ENCODE results near the gene GRIK4.

The GRIK4 gene

GRCh38 chr11:120827820-120828219, 316.3 kb downstream of the GRIK4 start:
- DNase-seq (ENCODE audit: low read depth, low spot score), result no peak

GRCh38 chr11:120828847-120829246, 317.3 kb downstream of the GRIK4 start:
- TF ChIP-seq CTCF (IDR thresholded peaks at IDR 0.05; ENCODE audit: low read depth, low read length), result no peak
- in situ Hi-C loops (cut with HindIII; ENCODE audit: low sequenced_read_pairs), result no loop called here
- H3K4me3 ChIP-seq (ENCODE audit: low read depth, low read length), result no peak overlapping the region
- no peak for DNase-seq (ENCODE audit: low read depth, low spot score)

More at GRCh38 chr11:120827820-120828219, 316.3 kb downstream of the GRIK4 start:
- no peak overlapping the region for H3K4me3 ChIP-seq (ENCODE audit: low read depth, low read length)
- in situ Hi-C loops (cut with HindIII; ENCODE audit: low sequenced_read_pairs), result no loop called here
- no peak for TF ChIP-seq CTCF (IDR thresholded peaks at IDR 0.05; ENCODE audit: low read depth, low read length)

GRCh38 chr11:120830085-120830620, 318.6 kb downstream of the GRIK4 start:
- in situ Hi-C loops (cut with HindIII; ENCODE audit: low sequenced_read_pairs), result no loop called here
- TF ChIP-seq CTCF (IDR thresholded peaks at IDR 0.05; ENCODE audit: low read depth, low read length), result no peak
- DNase-seq (ENCODE audit: low read depth, low spot score), result no peak
- H3K4me3 ChIP-seq (ENCODE audit: low read depth, low read length), result no peak overlapping the region

GRCh38 chr11:120832481-120833238, 321.1 kb downstream of the GRIK4 start:
- in situ Hi-C loops (cut with HindIII; ENCODE audit: low sequenced_read_pairs), result no loop called here
- no peak overlapping the region for H3K4me3 ChIP-seq (ENCODE audit: low read depth, low read length)
- DNase-seq (ENCODE audit: low read depth, low spot score), result no peak
- TF ChIP-seq CTCF (IDR thresholded peaks at IDR 0.05; ENCODE audit: low read depth, low read length), result no peak

GRCh38 chr11:120834686-120835210, 323.2 kb downstream of the GRIK4 start:
- in situ Hi-C loops (cut with HindIII; ENCODE audit: low sequenced_read_pairs), result no loop called here
- DNase-seq (ENCODE audit: low read depth, low spot score), result no peak
- no peak for TF ChIP-seq CTCF (IDR thresholded peaks at IDR 0.05; ENCODE audit: low read depth, low read length)
- H3K4me3 ChIP-seq (ENCODE audit: low read depth, low read length), result no peak overlapping the region

GRCh38 chr11:120835601-120836228, 324.2 kb downstream of the GRIK4 start:
- no peak overlapping the region for H3K4me3 ChIP-seq (ENCODE audit: low read depth, low read length)
- in situ Hi-C loops (cut with HindIII; ENCODE audit: low sequenced_read_pairs), result no loop called here
- no peak for DNase-seq (ENCODE audit: low read depth, low spot score)
- TF ChIP-seq CTCF (IDR thresholded peaks at IDR 0.05; ENCODE audit: low read depth, low read length), result no peak

Data from astrocyte of the spinal cord (primary cell).